NK-92 (cell line): ENCODE results near the gene GRHL1.

ENCODE experiments used
- DNase-seq: peaks from one replicate; lab custom pipeline; 2025; ENCODE audit not compliant: unreplicated experiment; lab: John Stamatoyannopoulos, UW

The GRHL1 gene

DNA sequence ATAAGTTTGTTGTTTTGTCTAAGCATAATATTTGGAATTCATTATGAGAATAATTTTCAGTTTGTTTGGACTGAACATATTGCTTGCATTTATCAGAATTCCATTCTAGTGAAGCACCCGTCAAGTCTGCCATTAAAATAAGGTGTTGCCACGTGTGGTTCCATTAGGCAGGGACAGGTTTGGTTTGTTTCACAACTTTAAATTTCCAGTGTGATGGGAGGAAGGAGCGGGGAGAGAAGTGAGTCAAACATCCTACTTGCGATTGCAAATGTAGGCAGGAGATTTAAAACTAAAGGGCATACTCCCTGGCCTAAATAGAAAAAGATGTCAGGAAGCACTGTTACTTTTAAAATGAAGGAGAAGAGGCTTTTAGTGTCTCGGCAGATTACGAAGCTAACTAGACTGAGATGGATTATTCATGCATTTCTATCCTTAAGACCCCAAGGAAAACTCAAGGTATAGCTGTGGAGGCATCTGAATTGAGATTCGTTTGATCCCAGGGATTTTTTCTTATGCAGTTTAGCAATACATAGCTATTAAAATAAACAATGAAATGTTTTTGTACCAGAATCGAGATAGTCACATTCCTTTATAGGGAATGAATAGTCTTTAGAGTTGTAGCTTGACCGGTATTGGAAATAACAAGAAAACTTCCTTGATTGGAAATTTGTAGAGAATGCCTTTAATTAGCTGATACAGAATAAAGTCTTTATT lies 19.8 kb downstream of the GRHL1 start:
- DNase-seq = no peak

DNA sequence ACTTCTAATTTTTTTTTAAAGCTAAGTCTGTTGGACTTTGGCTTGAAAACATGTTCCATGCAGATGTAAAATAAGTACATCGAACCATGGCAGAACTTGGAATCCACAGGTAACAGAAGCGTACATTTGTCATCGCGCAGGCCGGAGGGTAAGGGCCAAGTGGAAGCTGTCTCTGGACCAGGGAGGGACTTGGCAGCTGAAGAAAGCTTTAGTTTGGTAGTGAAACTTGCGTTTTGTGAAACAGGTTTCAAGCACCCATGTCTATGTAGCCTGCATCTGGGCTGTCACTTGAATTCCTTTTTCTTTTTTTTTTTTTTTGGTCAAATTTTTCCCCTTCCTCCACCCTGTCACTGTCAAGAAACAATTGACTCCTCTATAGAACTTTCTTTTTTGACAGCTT lies 20.4 kb downstream of the GRHL1 start:
- DNase-seq = no peak

DNA sequence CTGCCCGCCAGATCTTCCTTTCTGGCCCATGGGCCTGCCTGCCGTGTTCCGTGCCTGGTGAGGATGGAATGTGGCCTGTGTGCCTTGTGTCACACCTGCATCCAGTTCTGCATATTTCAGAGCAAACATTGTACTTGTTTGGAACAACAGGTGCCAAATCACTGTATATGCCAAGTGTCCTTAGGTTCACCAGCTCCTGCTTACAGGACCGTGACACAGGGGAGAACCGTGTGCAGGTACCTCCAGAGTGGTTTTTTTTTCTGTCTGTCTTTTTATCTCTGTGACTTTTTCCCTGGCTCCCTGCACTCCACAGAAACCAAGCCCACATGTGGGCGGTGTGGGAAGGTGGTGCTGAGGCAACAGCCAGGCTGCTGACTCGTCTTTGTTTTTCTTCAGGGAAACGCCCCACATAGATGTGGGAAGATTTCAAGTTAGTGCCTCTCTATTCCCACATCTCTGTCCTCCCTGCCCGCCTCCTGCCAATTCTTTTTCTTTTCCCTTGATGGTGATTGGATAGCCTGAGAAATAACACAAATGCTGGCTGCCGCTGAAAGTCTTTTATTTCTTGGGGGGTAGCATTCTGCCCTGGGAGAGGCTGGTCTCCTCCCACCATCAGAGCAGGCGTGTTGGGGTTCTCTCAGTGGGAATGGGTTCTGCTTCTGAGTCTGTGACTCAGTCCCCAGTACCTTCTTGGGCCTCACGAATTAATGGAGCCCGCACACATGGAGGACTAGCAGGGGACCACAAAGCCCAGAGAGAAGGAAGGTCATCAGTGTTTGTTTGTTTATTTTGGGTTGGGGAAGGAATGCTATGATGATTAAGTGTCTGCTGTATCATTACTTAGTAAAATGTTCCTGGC lies 21.4 kb downstream of the GRHL1 start:
- DNase-seq = no peak

DNA sequence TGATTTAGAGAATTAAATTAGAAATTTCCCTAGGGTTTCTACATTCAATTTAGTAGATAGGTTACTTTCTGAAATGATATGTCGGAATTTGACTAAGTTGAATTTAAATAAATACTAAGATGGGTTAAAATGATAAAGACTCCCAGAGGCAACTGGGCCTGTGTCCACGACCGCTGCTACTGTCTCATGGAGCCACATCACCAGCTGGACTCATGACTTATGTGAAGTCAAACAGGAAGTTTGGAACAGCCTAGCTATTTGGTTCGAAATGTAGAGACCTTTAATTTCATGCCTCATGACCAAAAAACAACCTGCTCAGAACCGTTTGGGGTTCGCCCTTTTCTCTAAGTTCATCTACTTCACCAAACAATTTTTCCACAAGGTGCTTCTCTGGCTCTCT lies 22.2 kb downstream of the GRHL1 start:
- DNase-seq = no peak

DNA sequence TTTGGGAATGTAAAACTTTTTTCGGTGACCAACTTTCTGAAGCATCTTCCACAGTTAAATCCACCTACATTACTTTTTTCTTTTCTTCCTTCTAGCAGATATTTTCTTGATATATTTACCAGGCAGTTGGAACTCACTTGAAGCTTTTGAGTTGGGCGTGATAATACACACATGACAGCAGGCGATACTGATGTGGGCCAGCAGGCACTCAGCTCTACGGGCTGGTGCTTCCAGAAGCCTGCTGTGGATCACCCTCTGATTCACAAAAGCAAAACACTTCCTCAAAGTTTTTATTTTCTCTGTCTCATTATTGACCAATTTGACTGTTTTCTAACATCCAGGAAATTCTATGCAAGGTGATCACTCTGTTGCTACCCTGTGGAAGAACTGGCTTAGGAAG lies 22.9 kb downstream of the GRHL1 start:
- DNase-seq = no peak

DNA sequence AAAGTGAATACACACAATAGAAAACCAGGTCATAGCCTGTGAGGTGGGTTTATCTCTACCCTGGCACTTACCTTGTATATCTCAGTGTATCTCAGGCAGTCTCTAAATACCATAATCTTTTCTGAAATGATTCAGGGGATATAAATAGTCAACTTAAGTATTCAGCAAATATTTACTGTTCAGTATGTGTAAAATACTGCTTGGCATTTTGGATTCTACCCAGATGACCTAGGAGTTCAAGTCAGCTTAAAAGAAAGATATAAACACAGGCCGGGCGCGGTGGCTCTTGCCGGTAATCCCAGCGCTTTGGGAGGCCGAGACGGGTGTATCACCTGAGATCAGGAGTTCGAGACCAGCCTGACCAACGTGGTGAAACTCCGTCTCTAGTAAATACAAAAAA lies 23.8 kb downstream of the GRHL1 start:
- DNase-seq = no peak

DNA sequence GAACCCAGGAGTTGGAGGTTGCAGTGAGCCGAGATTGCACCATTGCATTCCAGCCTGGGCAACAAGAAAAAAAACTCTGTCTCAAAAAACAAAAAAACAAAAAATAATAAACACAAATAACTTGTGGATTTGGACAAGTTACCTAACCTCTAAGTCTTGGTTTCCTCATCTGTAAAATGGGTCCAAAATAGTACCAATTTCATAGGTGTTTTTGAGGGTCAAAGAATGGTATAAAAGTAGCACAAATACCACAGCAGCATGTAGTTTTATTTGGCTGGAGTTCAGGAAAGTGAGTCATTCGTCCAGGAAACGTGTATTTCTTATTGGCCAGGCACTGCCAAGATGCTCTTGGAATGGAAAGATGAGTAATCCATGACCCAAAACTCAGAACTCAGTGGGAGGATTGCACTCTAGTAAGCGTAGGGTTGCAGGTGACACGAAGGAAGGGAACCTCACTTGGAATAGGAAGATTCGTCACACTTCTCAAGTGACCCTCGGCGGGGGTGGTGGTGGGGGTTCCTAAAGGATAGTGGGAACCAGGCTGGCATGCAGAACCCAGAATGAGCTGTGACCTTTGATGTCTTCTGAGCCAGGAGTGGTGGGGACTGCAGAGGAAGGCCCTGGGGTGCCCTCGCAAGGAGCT lies 24.4 kb downstream of the GRHL1 start:
- no peak for DNase-seq

DNA sequence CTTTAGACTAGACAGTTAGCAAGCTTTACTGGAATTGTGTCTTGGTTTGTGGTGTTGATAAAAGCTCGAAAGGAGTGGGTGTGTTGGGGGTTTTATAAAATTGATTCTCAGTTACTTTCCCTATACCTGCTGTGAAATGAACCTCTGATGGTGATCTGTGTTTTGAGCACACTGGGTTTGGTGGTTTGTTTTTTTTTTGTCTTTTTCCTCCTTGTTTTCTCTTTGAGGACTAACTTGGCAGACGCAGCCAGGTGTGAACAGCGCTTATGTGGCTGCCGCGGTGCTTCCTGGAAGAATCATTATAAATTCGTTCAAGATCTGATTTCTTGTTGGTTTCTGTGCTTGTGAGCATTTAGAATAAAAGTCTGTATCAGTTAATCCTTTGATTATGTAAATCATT lies 28.5 kb downstream of the GRHL1 start:
- DNase-seq = no peak

DNA sequence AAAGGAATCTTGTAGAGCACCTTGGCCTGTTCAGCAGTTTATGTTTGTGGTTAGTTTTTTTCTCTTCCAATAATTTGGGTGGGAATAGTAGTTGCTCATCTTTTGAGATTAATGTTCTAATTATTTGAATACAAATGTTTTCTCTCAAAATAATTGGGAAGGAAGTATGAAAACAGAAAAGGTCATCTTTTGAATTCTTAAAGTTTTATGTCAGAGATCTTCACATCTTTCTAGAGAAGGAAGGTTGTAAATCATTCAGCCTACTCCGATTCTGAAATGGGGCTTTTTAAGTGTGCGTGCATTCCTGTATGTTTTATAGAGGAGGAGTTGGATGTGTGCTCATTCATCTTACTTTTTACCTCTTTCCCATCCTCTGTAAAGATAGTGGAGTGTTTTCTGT lies 29.0 kb downstream of the GRHL1 start:
- DNase-seq = no peak

DNA sequence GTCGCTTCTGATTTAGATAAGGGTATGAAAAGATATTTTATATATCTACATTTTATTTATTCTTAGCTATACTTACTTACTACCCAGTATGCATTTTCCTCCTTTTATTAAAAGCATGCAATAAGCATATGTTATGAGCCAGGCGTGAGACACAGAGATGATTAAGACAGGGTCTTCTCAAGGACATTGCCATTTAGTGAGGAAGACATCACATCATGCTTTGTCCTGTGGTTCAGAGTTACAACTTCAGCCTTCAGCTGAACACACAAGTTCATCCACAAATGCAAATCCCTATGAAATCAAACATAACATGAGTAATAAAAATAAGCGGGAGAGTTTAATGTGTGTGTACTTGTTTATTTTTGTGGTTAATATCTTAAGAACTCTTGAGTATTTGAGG lies 30.2 kb downstream of the GRHL1 start:
- no peak for DNase-seq

DNA sequence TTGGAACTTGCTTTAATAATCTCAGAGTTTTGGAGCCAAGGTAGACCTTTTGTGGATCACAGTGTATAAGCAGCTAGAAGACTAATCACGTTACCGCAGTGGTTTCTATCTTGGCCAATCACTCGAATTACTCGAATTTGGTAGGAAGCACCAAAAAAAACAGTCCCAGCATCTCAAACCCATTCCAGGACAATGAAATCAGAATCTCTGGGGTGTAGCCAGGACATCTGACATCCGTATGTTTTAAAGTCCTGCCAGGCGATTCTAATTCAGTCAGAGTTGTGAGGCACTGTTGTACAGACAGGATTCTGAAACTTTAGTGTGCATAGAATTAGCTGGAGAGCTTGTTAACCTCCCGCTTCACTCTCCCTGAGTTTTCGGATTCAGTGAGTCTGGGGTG lies 30.8 kb downstream of the GRHL1 start:
- no peak for DNase-seq

DNA sequence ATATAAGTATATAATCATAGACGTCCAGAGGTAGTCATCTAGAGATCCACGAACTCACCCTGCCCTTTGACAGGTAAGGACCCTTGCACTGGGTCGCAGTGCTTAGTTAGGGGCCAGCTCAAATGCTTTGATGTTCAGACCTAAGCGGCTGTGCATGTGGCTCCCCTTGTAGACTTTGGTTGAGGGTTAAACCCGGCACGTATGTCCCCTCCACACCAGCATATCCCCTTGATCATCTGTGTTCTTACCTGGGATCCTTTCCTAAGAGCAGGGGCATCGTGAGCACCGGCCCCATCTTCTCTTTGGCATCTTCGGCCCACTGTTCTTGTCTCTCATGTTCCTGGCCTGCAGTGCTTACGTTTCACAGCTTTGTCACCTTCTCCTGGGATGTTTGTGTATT lies 31.4 kb downstream of the GRHL1 start:
- no peak for DNase-seq

DNA sequence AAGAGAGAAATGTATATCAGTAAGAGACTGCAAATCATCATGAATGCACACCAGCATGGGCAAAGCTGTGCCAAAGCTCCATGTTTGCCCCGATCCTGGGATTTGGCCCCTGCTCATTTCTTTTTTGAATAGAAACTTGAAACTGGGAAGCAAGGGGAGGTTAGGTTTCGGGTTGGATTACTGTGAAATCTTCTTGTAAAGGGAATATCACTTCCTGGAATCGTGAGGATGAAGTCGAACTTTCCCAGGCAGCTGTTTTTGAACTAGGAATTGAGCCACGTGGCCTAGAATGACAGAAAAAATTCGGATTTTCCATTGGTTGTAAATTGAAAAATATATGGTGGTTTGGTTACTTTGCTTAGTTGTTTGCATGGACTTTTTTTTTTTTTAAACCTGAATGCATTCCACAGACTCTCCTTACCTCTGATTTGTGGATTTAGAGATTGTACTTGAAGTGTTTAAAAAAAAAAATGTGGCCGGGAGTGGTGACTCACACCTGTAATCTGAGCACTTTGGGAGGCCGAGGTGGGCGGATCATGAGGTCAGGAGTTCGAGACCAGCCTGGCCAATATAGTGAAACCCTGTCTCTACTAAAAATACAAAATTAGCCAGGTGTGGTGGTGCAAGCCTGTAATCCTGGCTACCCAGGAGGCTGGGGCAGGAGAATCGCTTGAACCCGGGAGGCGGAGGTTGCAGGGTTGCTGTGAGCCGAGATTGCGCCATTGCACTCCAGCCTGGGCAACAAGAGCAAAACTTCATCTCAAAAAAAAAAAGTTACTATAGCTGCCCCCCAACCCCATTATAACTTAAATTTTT lies 32.1 kb downstream of the GRHL1 start:
- DNase-seq = no peak

DNA sequence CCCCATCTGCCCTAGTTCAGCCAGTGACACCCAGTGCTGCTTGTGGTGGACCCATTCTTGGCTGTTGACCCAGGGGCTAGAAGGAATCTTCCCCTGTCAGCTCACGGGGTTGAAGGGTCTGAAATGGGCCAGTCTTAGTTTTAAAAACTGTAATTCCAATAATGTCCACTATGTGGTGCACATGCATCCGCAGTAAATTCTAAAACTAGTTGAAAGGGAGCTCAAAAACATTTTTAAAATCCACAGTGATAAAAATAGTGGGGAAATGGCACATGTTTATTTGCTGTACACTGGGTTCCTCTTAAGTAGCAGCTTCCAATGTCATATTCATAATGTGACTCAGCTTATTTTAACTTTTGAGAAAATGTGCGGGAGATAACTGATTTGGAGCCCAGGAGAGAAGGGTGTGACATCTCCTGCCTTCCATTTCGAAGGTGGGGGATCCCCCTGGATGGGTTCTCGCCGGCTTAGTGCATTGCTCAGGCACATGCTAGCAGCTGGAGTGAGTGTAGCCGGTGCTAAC lies 32.8 kb downstream of the GRHL1 start:
- DNase-seq = no peak

DNA sequence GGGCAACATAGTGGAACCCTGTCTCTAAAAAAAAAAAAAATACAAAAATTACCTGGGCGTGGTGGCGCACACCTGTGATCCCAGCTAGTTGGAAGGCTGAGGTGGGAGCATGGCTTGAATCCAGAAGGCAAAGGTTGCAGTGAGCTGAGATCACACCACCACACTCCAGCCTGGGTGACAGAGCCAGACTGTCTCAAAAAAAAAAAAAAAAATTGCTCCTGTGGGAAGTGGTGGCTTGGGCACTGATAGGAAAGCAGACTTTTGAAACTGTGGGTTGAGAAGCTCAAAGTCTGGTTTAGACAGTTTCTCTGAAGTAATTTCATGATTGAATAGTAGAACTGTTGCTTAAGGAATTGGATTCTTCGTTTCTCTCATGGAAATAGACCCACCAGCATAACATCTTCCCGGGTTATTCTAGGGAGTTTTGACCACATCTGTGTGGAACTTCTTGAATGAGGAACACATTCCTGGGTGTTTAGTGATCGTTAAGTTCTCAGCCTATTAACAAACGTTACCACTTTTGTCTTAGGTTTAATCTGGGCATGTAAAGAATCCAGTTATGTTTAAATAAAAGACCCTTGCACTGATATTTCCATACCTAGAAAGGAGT lies 33.5 kb downstream of the GRHL1 start:
- no peak for DNase-seq

DNA sequence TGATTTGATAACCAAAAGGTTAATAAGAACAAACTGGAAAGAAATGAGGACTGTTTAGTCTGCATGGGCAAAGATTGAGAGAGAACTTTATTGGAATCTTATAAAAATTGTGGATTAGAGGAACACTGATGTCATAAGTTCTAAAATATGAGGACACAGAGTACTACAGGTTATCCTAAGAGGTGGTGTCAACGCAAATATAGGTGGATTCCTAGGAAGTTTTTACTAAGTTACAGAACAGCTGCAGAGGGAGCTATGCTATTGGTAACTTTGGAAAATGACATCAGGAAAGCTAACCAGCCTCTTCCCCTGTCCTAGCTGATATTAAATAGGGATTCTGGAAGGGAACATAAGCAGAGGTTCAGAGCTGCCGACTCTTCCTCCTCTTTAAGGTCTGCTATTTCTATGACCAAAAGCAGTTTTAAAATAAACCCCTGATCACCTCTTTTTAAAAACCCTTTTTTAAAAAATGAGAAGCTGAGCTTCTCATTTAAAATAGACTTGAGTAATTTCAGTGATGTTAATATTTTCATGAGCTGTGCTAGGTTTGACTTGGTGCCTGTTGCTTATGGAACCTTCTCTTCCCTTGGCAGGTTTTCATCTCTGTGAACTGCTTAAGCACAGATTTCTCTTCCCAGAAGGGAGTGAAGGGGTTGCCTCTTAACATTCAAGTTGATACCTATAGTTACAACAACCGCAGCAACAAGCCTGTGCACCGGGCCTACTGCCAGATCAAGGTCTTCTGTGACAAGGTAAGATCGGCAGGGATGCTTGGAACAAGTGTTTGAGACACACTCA lies 34.2 kb downstream of the GRHL1 start:
- DNase-seq = no peak

DNA sequence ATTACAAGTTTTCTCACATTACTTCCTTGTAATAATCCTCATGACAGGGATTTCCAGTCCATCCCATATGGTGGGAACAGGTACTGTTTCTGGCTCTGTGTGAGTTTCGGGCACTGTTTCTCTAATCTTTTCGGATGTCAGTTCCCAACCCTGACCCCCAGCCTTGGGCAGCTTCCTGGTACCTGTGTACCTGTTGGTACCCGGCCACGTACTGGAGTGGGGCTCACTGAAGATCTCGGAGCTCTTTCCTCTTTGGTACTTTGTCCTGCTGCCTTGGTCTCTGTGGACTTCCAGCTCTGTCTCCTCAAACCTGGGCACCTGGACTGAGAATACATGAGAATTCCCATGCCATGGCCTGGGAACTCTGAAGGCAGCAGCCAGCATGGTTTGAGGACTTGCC lies 36.8 kb downstream of the GRHL1 start:
- DNase-seq = no peak

DNA sequence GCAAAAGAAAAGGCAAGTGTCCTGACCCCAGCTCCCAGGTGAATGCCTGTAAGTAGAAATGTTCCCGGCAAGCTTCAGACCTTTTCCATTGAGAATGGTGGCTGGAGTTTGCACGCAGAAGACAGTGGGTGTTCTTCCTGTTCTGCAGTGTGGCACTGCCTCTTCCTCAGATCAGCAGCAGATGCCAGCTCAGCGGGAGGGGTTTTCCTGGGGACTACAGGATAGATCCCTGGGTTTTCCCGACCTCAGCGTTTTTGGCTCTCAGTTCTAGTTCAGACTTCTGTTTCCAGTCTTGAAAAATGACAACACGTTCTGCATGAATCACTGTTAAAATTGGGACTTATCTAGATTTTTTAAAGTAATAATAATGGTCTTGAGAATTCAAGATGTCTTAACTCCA lies 39.2 kb downstream of the GRHL1 start:
- DNase-seq = no peak

DNA sequence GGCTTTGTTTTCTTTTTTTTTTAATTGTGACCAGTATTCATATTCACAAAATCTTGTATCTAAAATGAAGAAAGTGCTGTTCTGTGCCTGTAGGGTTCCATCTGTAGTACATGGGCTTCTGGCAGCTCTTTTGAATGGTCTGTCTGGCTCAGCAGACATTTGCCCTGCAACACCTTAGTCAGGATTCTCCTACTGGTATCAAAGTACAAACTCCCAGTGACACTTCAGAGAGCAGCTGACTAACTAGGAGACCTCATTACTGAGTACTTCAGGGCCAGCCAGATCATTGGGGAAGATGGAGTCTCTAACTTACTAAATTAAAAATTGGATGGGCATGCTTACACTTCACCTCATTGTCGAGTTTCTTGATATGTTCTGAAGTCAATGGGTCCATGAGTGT lies 39.7 kb downstream of the GRHL1 start:
- DNase-seq = no peak

DNA sequence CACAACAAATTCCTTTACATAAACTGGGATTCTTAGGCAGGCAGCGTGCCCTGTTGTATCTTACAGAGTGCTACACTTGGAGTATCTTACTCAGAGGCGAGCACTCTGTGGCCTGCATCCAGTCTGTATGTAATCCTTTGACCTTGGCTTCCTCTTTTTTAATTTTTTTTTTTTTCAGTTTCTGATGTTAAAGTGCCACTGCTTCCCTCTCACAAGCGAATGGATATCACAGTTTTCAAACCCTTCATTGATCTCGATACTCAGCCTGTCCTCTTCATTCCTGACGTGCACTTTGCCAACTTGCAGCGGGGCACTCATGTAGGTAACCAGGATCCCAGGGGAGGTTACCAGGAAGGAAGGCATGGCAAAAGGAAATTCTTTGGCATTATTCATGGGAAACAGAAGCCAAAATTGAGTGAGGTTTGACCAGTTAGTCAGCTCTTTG lies 40.4 kb downstream of the GRHL1 start:
- DNase-seq = no peak
